Activated CD4-positive, CD25-positive, alpha-beta regulatory T cell (primary cell): Measurements from ENCODE around the gene HRG.
A peak's percentile ranks its signal among the peaks of the same experiment; 100 is the strongest.
"Not testable (repeated sequence)": the region's sequence is repeated elsewhere in the genome, so short reads cannot be mapped to it uniquely, and the experiment has no call there.

ENCODE experiments used
- DNase-seq, 4 experiments: peaks; one replicate each; lab custom pipeline; 2025; lab: John Stamatoyannopoulos, UW

Gene HRG, protein sequence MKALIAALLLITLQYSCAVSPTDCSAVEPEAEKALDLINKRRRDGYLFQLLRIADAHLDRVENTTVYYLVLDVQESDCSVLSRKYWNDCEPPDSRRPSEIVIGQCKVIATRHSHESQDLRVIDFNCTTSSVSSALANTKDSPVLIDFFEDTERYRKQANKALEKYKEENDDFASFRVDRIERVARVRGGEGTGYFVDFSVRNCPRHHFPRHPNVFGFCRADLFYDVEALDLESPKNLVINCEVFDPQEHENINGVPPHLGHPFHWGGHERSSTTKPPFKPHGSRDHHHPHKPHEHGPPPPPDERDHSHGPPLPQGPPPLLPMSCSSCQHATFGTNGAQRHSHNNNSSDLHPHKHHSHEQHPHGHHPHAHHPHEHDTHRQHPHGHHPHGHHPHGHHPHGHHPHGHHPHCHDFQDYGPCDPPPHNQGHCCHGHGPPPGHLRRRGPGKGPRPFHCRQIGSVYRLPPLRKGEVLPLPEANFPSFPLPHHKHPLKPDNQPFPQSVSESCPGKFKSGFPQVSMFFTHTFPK

DNA sequence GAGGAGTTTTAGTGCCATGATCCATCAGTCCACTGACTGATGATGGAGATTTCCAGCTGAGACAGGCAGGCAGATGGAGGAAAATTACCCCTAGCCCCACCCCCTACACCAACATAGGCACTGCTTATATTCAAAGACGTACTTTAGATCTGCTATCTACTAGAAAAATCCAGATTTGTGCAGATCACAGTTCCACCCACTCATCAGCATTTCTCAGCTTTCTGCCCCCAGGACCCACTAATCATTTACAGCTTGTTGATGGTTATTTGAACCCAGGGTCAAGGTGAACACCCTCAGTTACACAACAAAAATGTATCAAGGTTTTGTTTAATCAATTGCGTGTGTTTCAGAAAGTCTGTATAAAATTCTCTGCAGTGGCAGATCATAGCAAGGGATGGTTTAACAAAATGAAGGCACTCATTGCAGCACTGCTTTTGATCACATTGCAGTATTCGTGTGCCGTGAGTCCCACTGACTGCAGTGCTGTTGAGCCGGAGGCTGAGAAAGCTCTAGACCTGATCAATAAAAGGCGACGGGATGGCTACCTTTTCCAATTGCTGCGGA lies at the start of gene HRG:
TSS of gene HRG (plus strand) at position 390 of the 564 bp plus-strand sequence. CDS start at position 408, 18 bp downstream.
- DNase-seq: no peak

DNA sequence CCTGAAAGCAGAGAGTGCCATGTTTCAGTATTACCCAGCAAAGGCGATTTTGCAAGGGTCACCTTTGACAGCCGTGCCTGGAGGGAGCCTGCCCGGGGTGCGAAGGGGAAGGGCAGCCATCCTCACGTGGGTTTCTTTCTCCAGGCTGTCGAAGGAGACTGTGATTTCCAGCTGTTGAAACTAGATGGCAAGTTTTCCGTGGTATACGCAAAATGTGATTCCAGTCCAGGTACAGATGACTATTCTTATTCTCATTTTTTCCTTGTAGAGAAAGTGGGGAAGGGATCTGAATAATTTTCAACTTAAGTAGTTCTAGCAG lies 49.6 kb upstream of the HRG start:
- no peak for DNase-seq

DNA sequence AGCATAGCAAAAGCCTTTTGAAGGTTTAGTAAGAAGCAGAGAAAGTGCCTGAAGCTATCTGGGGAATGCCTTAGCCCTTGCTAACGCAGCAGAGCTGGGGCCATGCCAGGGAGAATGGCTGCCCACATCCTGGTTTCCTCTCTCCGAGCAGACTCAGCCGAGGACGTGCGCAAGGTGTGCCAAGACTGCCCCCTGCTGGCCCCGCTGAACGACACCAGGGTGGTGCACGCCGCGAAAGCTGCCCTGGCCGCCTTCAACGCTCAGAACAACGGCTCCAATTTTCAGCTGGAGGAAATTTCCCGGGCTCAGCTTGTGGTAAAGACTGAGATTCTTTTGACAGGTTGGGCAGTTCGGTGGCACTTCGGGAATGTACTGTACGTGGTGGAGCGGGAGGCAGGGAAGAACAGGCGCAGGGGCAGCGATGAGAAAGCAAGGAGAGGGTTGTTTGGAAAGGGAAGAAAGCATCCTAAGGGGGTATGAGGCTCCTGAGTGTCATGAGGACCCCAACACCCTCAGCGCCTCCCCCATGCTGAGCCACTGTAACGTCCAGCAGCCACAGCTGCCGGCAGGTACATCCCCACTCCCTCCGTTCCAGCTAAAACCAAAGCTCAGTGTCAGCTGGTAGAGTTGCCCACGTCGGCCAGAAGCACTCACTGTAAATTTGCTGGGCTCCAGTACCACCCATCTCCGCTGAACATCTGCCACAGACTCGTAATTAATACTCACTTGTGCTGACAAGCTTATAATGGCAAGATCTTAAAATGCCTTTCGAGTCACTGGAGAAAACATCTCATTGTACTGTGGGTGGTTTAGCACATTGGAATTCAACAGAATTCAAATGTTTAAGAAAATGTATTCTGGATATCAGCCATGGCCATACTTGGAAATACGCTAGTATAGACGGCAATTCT lies 48.5 kb upstream of the HRG start:
- peak; percentile 58 to 73 (median 62) for DNase-seq

DNA sequence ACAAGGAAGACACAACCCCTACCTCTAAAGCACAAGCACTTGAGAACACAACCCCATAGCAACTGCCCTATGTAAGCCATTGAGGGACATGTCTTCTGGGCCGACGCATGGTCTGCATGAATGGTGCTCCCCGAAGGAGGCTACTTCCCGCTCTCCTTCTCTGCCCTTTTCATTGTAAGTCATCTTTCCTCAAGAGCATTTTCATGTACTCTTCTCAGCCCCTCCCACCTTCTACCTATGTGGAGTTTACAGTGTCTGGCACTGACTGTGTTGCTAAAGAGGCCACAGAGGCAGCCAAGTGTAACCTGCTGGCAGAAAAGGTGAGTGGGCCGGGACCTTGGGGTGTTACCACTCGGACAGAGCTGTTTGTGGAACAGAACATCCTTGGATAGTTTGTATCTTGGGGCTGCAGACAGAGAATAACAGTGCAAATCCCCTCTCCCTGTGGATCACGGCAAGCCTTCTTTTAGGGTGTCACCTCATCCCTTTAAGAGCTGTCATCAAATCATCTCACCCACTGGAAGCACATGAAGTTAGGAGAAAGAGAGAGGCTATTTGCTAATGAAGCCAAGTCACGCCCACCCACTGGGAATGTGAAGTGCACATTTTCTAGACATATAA lies 47.4 kb upstream of the HRG start:
- no peak for DNase-seq

DNA sequence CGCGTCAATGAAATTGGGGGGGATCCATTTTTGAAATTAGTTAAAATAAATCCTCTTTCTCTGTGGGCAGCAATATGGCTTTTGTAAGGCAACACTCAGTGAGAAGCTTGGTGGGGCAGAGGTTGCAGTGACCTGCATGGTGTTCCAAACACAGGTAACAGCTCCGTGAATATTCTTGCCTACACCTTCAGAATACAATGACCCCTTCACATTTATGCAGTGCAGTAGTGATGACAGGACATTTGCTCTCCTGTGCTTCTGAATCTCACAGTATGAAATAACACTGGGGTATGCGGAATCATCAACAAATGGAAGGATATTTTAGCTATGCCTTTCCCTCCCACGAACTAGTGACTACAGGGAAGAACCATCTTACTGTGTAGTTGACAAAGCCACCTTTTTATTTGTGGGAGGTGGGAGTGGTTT lies 46.0 kb upstream of the HRG start:
- DNase-seq: no peak

DNA sequence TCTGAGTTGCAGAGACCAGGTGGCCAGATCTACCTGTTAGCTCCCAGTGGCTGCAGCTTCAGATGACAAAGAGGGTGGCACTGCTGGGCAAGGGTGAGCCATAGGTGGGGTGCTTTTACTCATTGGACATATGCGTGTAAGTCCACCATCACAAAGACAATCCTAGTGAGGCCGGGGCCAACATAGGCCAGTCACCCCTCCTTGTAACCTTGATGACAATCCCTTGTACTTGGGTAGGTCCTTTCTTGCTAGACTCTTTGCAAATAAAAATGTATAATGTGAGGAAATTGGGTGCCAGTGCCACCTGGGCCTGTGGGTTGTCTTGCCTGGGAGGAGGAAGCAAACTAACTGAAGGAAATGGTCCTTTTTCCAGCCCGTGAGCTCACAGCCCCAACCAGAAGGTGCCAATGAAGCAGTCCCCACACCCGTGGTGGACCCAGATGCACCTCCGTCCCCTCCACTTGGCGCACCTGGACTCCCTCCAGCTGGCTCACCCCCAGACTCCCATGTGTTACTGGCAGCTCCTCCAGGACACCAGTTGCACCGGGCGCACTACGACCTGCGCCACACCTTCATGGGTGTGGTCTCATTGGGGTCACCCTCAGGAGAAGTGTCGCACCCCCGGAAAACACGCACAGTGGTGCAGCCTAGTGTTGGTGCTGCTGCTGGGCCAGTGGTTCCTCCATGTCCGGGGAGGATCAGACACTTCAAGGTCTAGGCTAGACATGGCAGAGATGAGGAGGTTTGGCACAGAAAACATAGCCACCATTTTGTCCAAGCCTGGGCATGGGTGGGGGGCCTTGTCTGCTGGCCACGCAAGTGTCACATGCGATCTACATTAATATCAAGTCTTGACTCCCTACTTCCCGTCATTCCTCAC lies 45.4 kb upstream of the HRG start:
- no peak for DNase-seq

DNA sequence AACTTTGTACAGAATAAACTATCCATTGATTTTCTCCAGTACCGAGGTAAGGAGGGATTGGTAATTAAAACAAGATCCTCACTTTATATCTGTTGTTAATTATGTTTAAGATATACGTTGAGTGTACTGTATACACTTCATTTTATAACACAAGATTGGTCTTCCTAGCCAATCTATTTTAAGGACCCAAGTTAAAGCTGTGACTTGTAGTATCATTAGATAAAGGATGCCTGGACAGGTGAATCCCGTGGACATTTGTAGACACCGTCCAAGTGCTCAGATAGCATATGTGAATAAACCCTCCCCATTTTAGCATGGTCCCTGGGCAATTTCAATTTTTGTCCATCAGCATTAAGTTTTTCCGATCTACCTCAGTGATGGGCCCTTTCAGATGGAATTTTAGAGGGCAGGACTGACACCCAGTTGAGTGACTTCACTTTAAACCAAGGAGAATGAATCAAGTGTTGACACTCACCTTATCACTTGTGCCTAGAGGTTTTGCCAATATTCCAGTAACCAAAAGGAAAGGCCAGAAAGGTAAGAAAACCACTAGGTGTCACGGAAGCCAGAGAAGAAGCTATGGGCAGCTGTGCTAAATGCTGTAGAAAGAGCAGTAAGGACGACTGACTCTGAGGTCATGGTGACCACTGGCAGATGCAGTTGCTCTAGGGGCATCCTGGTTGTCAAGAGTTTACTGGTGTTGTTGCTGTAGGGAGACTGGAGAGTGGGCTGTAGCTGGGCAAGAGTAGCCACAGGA lies 43.7 kb upstream of the HRG start:
- DNase-seq: no peak

DNA sequence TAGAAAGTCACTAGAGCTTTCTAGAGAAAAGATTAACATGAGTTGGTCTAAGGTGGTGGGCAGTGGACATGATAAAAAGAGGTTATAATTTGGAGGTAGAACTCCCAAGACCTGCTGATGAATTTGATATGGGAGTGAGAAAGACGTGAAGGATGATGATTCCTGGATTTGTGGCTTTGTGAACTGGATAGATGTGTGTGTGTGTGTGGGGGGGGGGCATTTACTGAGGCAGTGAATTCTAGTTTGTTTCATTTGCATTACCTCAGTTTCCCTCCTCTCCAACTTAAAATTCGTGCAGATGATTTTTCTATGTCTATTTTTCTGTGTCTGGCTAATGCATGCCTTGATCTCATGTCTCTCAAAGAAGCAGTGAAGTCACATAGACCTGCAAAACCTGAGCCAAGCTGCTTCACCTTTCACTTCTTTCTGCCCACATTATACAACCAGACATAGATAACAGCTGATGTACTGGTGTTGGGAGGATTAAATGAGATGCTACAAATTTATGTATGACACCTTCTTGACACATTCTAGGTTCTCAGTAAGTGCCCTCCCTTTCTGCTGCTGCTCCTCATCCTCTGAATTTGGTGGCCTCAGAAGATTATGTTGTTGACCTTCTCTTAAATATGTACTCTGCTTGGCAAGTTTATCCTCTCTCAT lies 43.0 kb upstream of the HRG start:
- DNase-seq: no peak

DNA sequence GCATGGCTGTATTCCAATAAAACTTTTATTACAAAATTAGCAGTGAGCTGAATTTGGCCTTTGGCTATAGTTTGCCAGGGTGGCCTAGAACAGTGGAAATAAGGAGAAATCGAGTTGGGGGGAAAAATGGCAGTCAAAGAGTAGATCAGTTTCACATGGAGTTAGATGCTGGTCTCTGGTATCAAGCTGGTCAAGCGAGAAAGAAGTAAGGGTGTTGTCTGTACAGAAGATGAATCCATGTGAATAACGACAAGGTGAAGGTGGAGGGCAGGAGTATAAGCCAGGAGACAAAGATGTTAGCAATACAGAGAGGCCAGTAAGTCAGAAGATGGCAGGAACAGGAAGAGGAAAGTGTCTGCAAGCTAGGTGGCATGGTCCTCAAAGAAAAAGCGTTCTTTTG lies 41.2 kb upstream of the HRG start:
- DNase-seq: no peak

DNA sequence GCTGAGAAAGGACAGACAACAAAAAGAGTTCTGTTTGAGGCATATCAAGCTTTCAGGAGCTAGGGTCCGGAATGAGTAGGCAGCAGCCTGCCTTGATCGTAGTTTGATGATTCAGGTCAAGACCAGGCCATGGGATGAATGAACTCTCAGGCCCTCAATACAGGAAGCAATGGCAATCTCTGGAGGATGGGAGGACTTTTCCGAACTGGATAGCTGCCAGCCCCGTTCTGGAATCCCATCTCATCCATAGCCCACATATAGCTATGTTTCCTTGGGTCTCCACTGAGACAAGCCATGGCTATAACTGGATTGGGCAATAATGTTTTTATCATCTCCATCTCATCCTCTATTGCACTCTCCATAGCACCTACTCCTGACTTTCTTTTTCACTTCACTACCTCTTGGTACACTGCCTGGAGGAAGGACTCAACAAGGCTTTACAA lies 40.2 kb upstream of the HRG start:
- no peak for DNase-seq

DNA sequence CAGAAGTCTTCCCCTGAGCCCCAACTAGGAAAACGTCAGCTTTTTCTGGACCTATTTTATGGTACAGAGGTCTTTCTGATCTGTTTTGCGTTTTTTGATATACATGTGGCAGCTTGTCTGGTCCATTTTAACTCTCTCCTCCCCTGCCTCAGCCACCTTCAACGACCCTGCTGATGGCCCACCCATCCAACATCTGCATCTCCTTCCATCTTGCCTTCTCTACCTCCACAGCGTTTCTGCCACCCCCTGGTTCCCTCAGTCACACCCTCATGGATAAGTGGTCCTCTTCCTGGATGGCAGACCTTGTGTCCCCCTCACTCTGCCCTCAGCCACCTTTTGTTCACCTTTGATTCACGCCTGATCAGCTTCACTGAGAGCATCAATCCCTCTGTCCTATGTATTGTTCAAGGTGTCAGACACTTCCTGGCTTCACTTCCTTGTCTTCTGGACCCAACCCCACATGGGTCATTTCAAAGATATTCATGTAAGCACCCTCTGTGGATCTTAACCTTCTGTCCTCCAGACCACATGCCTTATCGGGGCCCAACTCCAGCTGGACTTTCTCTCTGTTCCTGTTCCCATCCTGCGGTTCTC lies 39.5 kb upstream of the HRG start:
- no peak for DNase-seq

DNA sequence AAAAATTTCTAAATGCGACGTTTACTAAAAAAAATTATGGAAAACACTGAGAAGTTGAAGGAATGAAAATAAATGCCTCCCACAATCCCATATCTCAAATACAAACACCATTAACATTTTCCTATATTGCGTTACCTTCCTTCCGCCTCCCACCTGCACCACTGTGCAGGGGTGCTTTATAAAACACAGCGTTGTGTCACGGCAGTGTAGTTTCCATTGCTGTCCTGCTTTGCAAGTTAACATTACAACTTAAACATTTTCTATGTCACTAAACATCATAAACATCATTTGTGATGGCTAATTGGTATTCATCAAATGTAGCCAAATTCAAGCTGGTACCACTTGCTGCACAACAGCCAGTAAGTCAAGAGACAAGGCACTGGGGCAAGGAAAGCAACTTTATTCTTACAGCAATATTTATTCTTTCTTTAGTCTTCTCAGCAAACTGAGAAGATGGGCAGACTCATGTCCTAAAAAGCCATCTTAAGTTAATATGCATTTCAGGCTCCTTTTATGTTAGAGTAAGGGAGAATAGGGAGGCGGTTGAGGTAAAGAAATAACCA lies 37.9 kb upstream of the HRG start:
- no peak for DNase-seq

DNA sequence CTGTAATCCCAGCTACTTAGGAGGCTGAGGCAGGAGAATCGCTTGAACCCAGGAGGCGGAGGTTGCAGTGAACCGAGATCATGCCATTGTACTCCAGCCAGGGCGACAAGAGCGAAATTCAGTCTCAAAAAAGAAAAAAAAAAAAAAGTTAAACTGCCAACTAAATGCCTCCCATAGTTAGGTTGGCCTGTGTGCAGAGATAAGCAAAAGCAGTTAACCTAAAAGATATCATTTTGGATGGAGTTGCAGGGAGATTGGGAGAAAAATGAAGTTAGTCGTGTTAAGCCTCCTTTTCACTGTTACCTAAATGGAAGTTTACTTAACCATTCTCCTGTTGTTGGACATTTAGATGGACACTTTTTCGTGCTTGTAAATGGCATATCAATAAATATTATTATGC lies 37.1 kb upstream of the HRG start:
- no peak for DNase-seq

DNA sequence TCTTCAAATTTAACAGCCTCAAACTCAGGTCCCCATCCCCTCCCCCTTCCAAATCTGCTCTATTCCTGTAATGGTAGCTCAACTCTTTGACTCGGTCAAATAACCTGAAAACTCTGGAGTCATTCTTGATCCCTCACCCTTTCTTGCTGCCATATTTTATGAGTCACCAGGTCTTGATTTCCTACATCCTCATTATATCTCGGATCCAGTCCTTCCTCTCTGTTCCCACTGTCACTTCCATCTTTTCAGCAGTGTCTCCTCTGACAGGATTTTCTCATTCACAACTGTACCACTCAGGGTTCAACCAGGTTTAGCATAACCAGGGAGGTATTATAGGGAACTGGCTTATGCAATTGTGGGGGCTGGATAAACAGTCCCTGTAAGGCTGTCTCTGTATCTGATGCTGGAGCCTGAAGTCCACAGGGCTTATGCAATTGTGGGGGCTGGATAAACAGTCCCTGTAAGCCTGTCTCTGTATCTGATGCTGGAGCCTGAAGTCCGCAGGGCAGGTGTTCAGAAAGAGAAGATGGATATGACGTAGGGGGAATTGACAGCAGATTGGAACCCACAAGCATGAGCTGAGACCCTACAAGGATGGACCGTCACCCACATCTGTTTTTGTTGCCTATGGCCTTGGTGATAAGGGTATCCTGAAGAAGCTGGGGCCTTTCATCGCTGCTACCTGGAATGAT lies 34.7 kb upstream of the HRG start:
- no peak for DNase-seq

DNA sequence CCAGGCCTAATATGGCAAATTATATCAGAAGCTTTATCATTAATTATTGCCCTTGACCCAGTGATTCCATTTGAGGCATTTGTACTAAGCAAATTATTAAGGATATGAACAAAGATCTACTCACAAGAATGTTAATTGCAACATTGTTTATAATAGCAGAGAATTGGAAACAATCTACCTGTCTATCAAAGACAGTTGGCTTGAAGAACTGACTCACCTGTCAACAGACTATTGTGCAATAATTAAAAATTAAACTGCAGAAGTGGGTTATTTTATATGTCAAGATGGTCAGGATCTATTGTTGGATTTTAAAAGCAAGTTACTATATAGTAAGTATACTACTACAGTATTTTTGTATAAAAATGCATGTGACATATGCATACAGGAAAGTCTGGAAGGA lies 32.3 kb upstream of the HRG start:
- no peak for DNase-seq

DNA sequence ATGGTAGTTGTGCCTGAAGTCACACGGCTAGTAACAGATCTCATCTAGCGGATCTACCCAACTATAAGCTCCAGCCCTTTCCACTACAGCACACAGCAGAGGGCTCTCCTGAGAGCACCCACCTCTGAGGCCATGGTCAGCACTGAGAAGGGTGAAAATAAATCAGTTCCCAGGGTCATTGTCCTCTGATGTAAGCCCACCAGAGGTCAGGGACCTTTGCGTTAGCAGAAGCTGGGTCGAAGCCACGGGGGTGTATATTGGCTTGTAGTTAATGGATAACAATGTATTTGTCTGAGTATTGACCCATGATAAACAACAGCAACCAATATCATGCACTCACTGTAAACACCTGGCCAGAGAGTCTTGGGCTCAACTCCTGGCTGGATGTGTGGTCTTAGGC lies 31.6 kb upstream of the HRG start:
- not testable (repeated sequence) for DNase-seq

DNA sequence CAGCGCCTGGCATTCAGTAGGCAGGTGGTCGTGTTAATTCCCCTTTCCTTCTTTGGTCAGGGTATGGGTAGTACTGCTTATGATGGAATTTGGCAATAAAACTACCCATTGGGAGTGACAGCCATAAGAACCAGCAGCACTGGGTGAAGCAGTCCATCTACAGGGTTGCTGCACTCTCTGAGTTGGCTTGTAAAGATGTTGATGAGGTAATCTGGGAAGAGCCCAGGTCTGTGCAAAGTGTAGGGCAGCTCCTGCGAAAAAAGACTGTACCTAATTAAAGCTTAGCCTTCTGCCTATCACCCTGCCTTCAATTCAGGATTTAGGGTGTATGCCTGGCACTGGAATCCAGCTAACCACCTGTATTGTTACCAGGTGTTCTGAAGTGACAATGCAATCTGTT lies 30.3 kb upstream of the HRG start:
- no peak for DNase-seq

DNA sequence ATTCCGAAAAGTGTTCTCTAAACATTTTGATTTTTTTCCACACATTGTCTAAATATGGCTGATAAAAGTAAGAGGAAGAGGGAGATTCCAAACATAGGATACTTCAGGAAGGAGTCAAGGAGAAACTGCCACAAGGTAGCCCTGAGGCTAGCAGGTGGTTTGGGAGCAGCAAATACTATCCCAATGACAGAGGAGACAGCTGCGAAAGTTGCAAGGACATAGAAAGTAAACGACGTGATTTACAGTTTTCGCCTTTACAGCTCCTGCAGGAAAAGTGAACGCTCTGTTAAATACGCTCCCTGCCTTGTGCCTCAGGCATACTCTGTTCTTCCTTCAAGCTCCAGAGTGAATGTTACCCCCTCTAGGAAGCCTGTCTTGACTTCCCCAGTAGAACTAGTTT lies 29.3 kb upstream of the HRG start:
- no peak for DNase-seq

DNA sequence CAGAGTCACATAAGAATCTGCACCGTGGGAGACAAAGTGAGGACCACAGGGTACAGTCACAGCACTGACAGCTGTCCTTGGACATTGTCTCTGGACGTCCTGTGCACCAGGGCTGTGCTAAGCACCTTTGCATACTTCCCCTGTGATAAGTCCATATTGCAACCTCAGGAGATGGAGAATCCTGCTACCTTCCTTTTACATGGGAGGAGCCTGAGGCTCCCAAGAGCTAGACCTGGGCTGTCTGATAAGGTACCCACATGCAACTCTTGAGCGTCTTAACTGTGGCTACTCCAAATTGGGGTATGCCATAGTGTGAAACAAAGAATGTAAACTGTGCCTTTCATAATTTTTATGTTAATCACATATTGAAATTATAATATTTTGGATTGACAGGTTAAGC lies 28.1 kb upstream of the HRG start:
- no peak for DNase-seq
